ENCODE measurements around the gene KLC1.

KLC1 gene

DNA sequence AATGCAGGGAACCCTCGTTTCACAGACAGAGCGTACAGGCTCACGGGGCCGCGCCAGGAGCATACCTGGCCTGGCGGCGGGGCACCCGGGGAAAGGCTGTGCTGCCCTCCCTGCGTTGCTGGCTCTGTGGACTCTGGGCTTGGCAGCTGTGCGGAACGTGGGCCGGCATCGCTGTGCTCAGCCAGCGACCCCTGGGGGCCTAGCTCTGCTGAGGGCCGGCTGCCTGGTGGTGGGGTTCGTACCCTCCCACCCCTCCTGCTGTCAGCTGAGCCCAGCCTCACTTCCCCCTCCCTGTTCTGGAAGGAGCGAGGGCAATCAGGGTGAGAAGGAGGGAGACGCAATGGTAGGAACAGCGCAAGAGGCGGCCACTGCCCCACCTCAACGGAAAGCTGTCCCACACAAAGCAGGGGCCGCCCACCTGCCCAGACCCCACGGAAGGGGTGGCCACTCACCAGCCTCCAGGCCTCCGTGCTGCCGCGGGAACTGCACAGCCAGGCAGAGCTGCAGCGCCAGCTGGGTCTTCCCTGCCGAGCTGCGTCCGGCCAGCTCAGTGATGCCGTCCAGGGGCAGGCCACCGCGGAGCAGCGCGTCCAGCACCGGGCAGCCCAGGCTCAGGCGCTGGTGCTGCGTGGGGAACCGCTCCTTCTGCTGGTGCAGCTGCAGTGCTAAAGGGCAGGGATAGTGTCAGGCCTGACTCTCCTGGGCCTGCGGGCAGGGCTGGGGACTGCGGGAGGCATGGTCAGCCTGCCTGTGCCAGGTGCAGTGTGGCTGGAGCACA is 77.7 kb downstream of the KLC1 start:
- Histone ChIP-seq H3K4me2 (ENCODE audit: low read depth, low read length, poor library complexity, severe bottlenecking) (no peak overlapping the region), H3K9me2 (replicated peaks; ENCODE audit: insufficient read depth, low read length) (no peaks in the 10 kb centered on the region), H4K20me1 (ENCODE audit: low read depth, low read length) (no peaks in the 10 kb centered on the region), H3K4me3 (ENCODE audit: insufficient read depth, low read length, poor library complexity, severe bottlenecking) (no peak overlapping the region), H3K27me3 (ENCODE audit: low read length) (no peaks in the 10 kb centered on the region), H3K27ac (ENCODE audit: low read depth, low read length) (no peak overlapping the region), H3K9ac (ENCODE audit: low read length) (no peak overlapping the region), H3K9me3 (ENCODE audit: insufficient read depth, low read length) (no peaks in the 10 kb centered on the region), H3K36me3 (ENCODE audit: low read length) (no peaks in the 10 kb centered on the region), H3K79me2 (ENCODE audit: insufficient read depth, low read length) (no peaks in the 10 kb centered on the region; the same call in none of the 2 replicates), H2AFZ (ENCODE audit: low read depth, low read length, severe bottlenecking) (no peak overlapping the region), H3F3A (ENCODE audit: insufficient read depth) (peaks cover 9% of the 10 kb centered on the region; the same call in 1 of the 2 replicates)
- TF ChIP-seq, protein P1, sequence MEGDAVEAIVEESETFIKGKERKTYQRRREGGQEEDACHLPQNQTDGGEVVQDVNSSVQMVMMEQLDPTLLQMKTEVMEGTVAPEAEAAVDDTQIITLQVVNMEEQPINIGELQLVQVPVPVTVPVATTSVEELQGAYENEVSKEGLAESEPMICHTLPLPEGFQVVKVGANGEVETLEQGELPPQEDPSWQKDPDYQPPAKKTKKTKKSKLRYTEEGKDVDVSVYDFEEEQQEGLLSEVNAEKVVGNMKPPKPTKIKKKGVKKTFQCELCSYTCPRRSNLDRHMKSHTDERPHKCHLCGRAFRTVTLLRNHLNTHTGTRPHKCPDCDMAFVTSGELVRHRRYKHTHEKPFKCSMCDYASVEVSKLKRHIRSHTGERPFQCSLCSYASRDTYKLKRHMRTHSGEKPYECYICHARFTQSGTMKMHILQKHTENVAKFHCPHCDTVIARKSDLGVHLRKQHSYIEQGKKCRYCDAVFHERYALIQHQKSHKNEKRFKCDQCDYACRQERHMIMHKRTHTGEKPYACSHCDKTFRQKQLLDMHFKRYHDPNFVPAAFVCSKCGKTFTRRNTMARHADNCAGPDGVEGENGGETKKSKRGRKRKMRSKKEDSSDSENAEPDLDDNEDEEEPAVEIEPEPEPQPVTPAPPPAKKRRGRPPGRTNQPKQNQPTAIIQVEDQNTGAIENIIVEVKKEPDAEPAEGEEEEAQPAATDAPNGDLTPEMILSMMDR (IDR thresholded peaks at IDR 0.05; ENCODE audit: insufficient read depth, low read length, poor library complexity, severe bottlenecking) = no peak
- TF ChIP-seq EZH2phosphoT487 (conservative IDR thresholded peaks at IDR 0.05; ENCODE audit: low read length) = no peak

GRCh38 chr14:103707329-103708263 is 78.6 kb downstream of the KLC1 start:
- Histone ChIP-seq H3K4me3 (ENCODE audit: insufficient read depth, low read length, poor library complexity, severe bottlenecking) (no peak overlapping the region), H4K20me1 (ENCODE audit: low read depth, low read length) (no peaks in the 10 kb centered on the region), H3K79me2 (ENCODE audit: insufficient read depth, low read length) (no peaks in the 10 kb centered on the region; the same call in none of the 2 replicates), H3K4me2 (ENCODE audit: low read depth, low read length, poor library complexity, severe bottlenecking) (no peak overlapping the region), H3K27me3 (ENCODE audit: low read length) (no peaks in the 10 kb centered on the region), H3K27ac (ENCODE audit: low read depth, low read length) (no peak overlapping the region), H3K9me3 (ENCODE audit: insufficient read depth, low read length) (no peaks in the 10 kb centered on the region), H3F3A (ENCODE audit: insufficient read depth) (0 out of 2 replicates have a peak, but pooled peaks cover 5% of the 10 kb centered on the region), H2AFZ (ENCODE audit: low read depth, low read length, severe bottlenecking) (no peak overlapping the region), H3K36me3 (ENCODE audit: low read length) (no peaks in the 10 kb centered on the region), H3K9ac (ENCODE audit: low read length) (no peak overlapping the region), H3K9me2 (replicated peaks; ENCODE audit: insufficient read depth, low read length) (no peaks in the 10 kb centered on the region)
- TF ChIP-seq, protein P1 (IDR thresholded peaks at IDR 0.05; ENCODE audit: insufficient read depth, low read length, poor library complexity, severe bottlenecking) = no peak
- no peak for TF ChIP-seq EZH2phosphoT487 (conservative IDR thresholded peaks at IDR 0.05; ENCODE audit: low read length)

- H3K4me3 ChIP-seq (ENCODE audit: insufficient read depth, low read length, poor library complexity, severe bottlenecking) = no peak overlapping the region
- H3K27me3 ChIP-seq (ENCODE audit: low read length) = no peaks in the 10 kb centered on the region
- no peaks in the 10 kb centered on the region for H3K9me2 ChIP-seq (replicated peaks; ENCODE audit: insufficient read depth, low read length)
- no peak overlapping the region for H2AFZ ChIP-seq (ENCODE audit: low read depth, low read length, severe bottlenecking)
- no peaks in the 10 kb centered on the region for H3K36me3 ChIP-seq (ENCODE audit: low read length)
- H3F3A ChIP-seq (ENCODE audit: insufficient read depth) = 0 out of 2 replicates have a peak, but pooled peaks cover under 1% of the 10 kb centered on the region
- no peaks in the 10 kb centered on the region for H3K9me3 ChIP-seq (ENCODE audit: insufficient read depth, low read length)
- no peaks in the 10 kb centered on the region for H4K20me1 ChIP-seq (ENCODE audit: low read depth, low read length)
- peaks cover 11% of the 10 kb centered on the region for H3K79me2 ChIP-seq (ENCODE audit: insufficient read depth, low read length)
- no peak overlapping the region for H3K4me2 ChIP-seq (ENCODE audit: low read depth, low read length, poor library complexity, severe bottlenecking)
- TF ChIP-seq EZH2phosphoT487 (conservative IDR thresholded peaks at IDR 0.05; ENCODE audit: low read length) = no peak
- TF ChIP-seq, protein P1 (IDR thresholded peaks at IDR 0.05; ENCODE audit: insufficient read depth, low read length, poor library complexity, severe bottlenecking) = no peak
- no peak overlapping the region for H3K9ac ChIP-seq (ENCODE audit: low read length)
- H3K27ac ChIP-seq (ENCODE audit: low read depth, low read length) = no peak overlapping the region
Observed at GRCh38 chr14:103708750-103709187, 79.8 kb downstream of the KLC1 start.

All from SU-DHL-6 (cell line).